ENCODE data around the gene NPY. TPM values are rescaled to one million over a fixed set of nuclear protein-coding genes. Genes with fewer than 3 reads are reported as not detected.

NPY gene
- total RNA-seq, 1 donor from 2014 or later: not detected

DNA sequence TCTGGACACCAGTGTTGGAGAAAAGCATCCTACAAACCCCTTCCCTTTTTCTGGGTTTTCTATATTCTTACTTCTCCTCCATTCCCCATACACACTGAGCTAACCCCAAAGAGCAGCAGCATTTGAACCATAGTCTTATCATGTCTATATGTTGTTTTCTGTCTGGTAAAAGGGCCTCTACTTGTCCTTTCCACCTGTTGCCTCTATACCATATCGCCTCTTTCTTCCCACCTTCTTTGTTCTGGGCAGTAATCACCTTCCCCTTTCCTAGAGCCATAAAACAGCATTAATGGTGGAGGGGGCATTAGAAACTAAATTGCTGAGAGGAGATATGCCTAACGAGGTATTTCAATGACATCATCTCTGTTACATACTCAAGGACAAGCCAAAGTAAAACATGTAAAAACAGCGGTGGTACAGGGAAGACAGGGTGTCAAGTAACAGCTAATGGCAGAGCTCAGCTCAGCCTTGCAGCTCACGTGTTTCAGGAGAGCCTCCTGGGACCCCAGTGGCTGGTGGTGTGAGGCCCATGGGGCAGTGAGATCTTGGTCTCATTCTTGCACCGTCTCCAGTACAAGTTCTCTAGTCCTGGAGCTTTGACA lies 20.6 kb downstream of the NPY start:
- TF ChIP-seq EZH2phosphoT487 (IDR thresholded peaks at IDR 0.05) (no peak), EZH2 (IDR thresholded peaks at IDR 0.05) (no peak)
- TF ChIP-seq, protein P1, sequence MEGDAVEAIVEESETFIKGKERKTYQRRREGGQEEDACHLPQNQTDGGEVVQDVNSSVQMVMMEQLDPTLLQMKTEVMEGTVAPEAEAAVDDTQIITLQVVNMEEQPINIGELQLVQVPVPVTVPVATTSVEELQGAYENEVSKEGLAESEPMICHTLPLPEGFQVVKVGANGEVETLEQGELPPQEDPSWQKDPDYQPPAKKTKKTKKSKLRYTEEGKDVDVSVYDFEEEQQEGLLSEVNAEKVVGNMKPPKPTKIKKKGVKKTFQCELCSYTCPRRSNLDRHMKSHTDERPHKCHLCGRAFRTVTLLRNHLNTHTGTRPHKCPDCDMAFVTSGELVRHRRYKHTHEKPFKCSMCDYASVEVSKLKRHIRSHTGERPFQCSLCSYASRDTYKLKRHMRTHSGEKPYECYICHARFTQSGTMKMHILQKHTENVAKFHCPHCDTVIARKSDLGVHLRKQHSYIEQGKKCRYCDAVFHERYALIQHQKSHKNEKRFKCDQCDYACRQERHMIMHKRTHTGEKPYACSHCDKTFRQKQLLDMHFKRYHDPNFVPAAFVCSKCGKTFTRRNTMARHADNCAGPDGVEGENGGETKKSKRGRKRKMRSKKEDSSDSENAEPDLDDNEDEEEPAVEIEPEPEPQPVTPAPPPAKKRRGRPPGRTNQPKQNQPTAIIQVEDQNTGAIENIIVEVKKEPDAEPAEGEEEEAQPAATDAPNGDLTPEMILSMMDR (IDR thresholded peaks at IDR 0.05): no peak
- Histone ChIP-seq H3K79me2 (ENCODE audit: low read depth) (no peaks in the 10 kb centered on the region), H3K27me3 (no peaks in the 10 kb centered on the region), H4K20me1 (ENCODE audit: low read depth) (no peaks in the 10 kb centered on the region), H2AFZ (replicated peaks) (no peak overlapping the region), H3K4me3 (no peak overlapping the region), H3K9me3 (ENCODE audit: low read depth) (no peaks in the 10 kb centered on the region), H3K9ac (no peak overlapping the region), H3F3A (ENCODE audit: low read depth) (no peaks in the 10 kb centered on the region), H3K27ac (no peak overlapping the region), H3K4me2 (no peak overlapping the region), H3K36me3 (no peaks in the 10 kb centered on the region), H3K4me1 (no peaks in the 10 kb centered on the region)
- H3K4me1 Mint-ChIP-seq: no peaks in the 10 kb centered on the region
- H3K9me3 Mint-ChIP-seq: no peaks in the 10 kb centered on the region
- H3K27me3 Mint-ChIP-seq (ENCODE audit: insufficient read depth, low read depth): no peaks in the 10 kb centered on the region
- no peak overlapping the region for H3K4me3 Mint-ChIP-seq
- H3K36me3 Mint-ChIP-seq: no peaks in the 10 kb centered on the region
- no peak overlapping the region for H3K27ac Mint-ChIP-seq
- DNase-seq (ENCODE audit: low spot score): no peak

DNA sequence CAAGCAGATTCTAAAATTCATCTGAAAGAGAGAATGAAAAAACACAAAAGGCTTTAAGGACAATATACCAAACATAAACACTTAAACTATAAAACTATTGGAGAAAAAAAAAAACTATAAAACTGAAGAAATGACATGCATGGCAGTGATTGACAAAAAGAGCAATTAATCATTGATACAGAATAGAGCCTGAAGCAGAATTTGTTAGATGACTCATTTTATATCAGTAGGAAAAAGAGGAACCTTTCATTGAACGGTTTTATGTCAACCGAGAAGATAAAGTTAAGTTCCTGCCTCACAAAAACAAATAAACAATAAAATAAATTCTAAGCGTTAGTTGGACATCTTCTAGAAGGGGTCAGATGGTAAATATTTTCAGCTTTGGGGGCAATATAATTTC lies 23.3 kb downstream of the NPY start:
- Histone ChIP-seq H3K9ac (no peak overlapping the region), H3K9me3 (ENCODE audit: low read depth) (no peaks in the 10 kb centered on the region), H4K20me1 (ENCODE audit: low read depth) (no peaks in the 10 kb centered on the region), H3K79me2 (ENCODE audit: low read depth) (no peaks in the 10 kb centered on the region), H3K4me2 (no peak overlapping the region), H2AFZ (replicated peaks) (no peak overlapping the region), H3K4me3 (no peak overlapping the region), H3K4me1 (no peaks in the 10 kb centered on the region), H3K27ac (no peak overlapping the region), H3F3A (ENCODE audit: low read depth) (no peaks in the 10 kb centered on the region), H3K27me3 (no peaks in the 10 kb centered on the region), H3K36me3 (no peaks in the 10 kb centered on the region)
- Mint-ChIP-seq H3K27me3 (ENCODE audit: insufficient read depth, low read depth) (peaks cover 3% of the 10 kb centered on the region), H3K4me3 (no peak overlapping the region), H3K9me3 (no peaks in the 10 kb centered on the region), H3K27ac (no peak overlapping the region), H3K4me1 (no peaks in the 10 kb centered on the region), H3K36me3 (no peaks in the 10 kb centered on the region)
- no peak for DNase-seq (ENCODE audit: low spot score)
- TF ChIP-seq EZH2 (IDR thresholded peaks at IDR 0.05) (no peak), EZH2phosphoT487 (IDR thresholded peaks at IDR 0.05) (no peak)
- TF ChIP-seq, protein P1 (IDR thresholded peaks at IDR 0.05): no peak

DNA sequence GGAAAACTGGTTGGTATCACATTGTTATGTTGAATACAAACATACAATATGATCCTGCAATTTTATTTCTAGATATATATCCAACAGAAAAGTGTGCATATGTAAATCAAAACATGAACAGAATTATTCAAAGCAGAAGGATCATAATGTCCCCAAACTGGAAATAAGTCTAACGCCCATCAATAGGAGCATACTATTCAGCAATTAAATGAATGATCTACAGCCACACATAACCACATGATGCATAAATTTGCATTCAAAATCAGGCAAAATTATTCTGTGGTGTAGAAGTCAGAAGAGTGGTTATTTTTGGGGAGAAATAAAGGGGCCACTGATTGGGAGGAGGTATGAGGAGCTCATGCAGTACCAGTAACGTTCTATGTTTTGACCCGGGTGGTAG lies 28.6 kb downstream of the NPY start:
- H3K27me3 Mint-ChIP-seq (ENCODE audit: insufficient read depth, low read depth): peaks cover 3% of the 10 kb centered on the region

More for the DNA sequence above, 28.6 kb downstream of the NPY start:
- no peak for DNase-seq (ENCODE audit: low spot score)
- Histone ChIP-seq H2AFZ (replicated peaks) (no peak overlapping the region), H3K27ac (no peak overlapping the region), H3F3A (ENCODE audit: low read depth) (no peaks in the 10 kb centered on the region), H3K9ac (no peak overlapping the region), H3K27me3 (no peaks in the 10 kb centered on the region), H3K9me3 (ENCODE audit: low read depth) (no peaks in the 10 kb centered on the region), H3K36me3 (no peaks in the 10 kb centered on the region), H3K79me2 (ENCODE audit: low read depth) (no peaks in the 10 kb centered on the region), H3K4me3 (no peak overlapping the region), H3K4me2 (no peak overlapping the region), H4K20me1 (ENCODE audit: low read depth) (no peaks in the 10 kb centered on the region), H3K4me1 (no peaks in the 10 kb centered on the region)
- no peaks in the 10 kb centered on the region for H3K9me3 Mint-ChIP-seq
- TF ChIP-seq EZH2phosphoT487 (IDR thresholded peaks at IDR 0.05): no peak
- TF ChIP-seq EZH2 (IDR thresholded peaks at IDR 0.05): no peak
- TF ChIP-seq, protein P1 (IDR thresholded peaks at IDR 0.05): no peak
- no peaks in the 10 kb centered on the region for H3K4me1 Mint-ChIP-seq
- no peak overlapping the region for H3K27ac Mint-ChIP-seq
- no peak overlapping the region for H3K4me3 Mint-ChIP-seq
- H3K36me3 Mint-ChIP-seq: no peaks in the 10 kb centered on the region

Data from neural progenitor cell (in vitro differentiated cells).